ENCODE results near the gene DIP2C. TPM values are rescaled to one million over a fixed set of nuclear protein-coding genes. Genes with fewer than 3 reads are reported as not detected.
"Not testable (repeated sequence)": the region's sequence is repeated elsewhere in the genome, so short reads cannot be mapped to it uniquely, and the experiment has no call there.

DIP2C gene
- total RNA-seq, 4 donors from 2014 or later: 8.4 to 22.7 (median 16.8) TPM

GRCh38 chr10:397321-398068 lies 292.0 kb downstream of the DIP2C start:
- Histone ChIP-seq H3K27ac (no peak overlapping the region), H3K4me1 (no peaks in the 10 kb centered on the region), H3K9me3 (no peaks in the 10 kb centered on the region), H3K27me3 (no peaks in the 10 kb centered on the region), H3K36me3 (peaks cover 0 to 6% (median 0%) of the 10 kb centered on the region in 3 donors), H3K4me3 (no peak overlapping the region)
- no peak for DNase-seq
- no peak for TF ChIP-seq POLR2A (IDR thresholded peaks at IDR 0.05)
- TF ChIP-seq CTCF (IDR thresholded peaks at IDR 0.05): no peak

GRCh38 chr10:396535-397220 lies 292.8 kb downstream of the DIP2C start:
- H3K27me3 ChIP-seq: no peaks in the 10 kb centered on the region
- TF ChIP-seq CTCF (IDR thresholded peaks at IDR 0.05) (no peak), POLR2A (IDR thresholded peaks at IDR 0.05) (no peak)
- peaks cover 0 to 10% (median 0%) of the 10 kb centered on the region in 3 donors for H3K36me3 ChIP-seq
- no peak overlapping the region for H3K4me3 ChIP-seq
- no peaks in the 10 kb centered on the region for H3K4me1 ChIP-seq
- H3K9me3 ChIP-seq: no peaks in the 10 kb centered on the region
- no peak for DNase-seq
- H3K27ac ChIP-seq: no peak overlapping the region

GRCh38 chr10:396107-396506 lies 293.4 kb downstream of the DIP2C start:
- Histone ChIP-seq H3K36me3 (peaks cover 0 to 10% (median 0%) of the 10 kb centered on the region in 3 donors), H3K27ac (no peak overlapping the region), H3K27me3 (no peaks in the 10 kb centered on the region), H3K9me3 (no peaks in the 10 kb centered on the region), H3K4me3 (no peak overlapping the region), H3K4me1 (no peaks in the 10 kb centered on the region)
- no peak for DNase-seq
- TF ChIP-seq CTCF (IDR thresholded peaks at IDR 0.05) (no peak), POLR2A (IDR thresholded peaks at IDR 0.05) (no peak)

GRCh38 chr10:395665-396064 lies 293.8 kb downstream of the DIP2C start:
- Histone ChIP-seq H3K4me3 (no peak overlapping the region), H3K4me1 (no peaks in the 10 kb centered on the region), H3K36me3 (peaks cover 0 to 10% (median 0%) of the 10 kb centered on the region in 3 donors), H3K27ac (no peak overlapping the region), H3K27me3 (no peaks in the 10 kb centered on the region), H3K9me3 (no peaks in the 10 kb centered on the region)
- TF ChIP-seq CTCF (IDR thresholded peaks at IDR 0.05) (no peak), POLR2A (IDR thresholded peaks at IDR 0.05) (no peak)
- DNase-seq: no peak

GRCh38 chr10:394439-395101 lies 294.9 kb downstream of the DIP2C start:
- not testable (repeated sequence) for H3K9me3 ChIP-seq, H3K4me3 ChIP-seq, DNase-seq, H3K27me3 ChIP-seq, H3K4me1 ChIP-seq
- Histone ChIP-seq H3K36me3 (peaks cover 0 to 17% (median 0%) of the 10 kb centered on the region in 3 donors), H3K27ac (peak overlapping the region in 2 of 4 donors; percentile 7 to 26)
